GM19452 (cell line): ENCODE measurements around the gene JDP2.
"Not testable (repeated sequence)": the region's sequence is repeated elsewhere in the genome, so short reads cannot be mapped to it uniquely, and the experiment has no call there.

Source experiments
- ATAC-seq: cut with Tn5 transposase; IDR thresholded peaks from one replicate; pipeline ENCODE4 v1.9.1; 2021; ENCODE audit not compliant: unreplicated experiment

Gene JDP2

GRCh38 chr14:75427482-75428229, at the start of gene JDP2:
JDP2 (plus strand) TSS chr14:75428022; CDS start chr14:75437921, 9,899 bp downstream.
- ATAC-seq, result peak; percentile 42

GRCh38 chr14:75379246-75379929, 48.4 kb upstream of the JDP2 start:
- ATAC-seq, result no peak

- no peak for ATAC-seq
Measured at GRCh38 chr14:75379930-75380270, 47.9 kb upstream of the JDP2 start.

- ATAC-seq, result no peak
Measured at GRCh38 chr14:75380656-75381055, 47.2 kb upstream of the JDP2 start.

GRCh38 chr14:75381642-75382041, 46.2 kb upstream of the JDP2 start:
- ATAC-seq, result no peak

- not testable (repeated sequence) for ATAC-seq
Measured at GRCh38 chr14:75383219-75383618, 44.6 kb upstream of the JDP2 start.

- ATAC-seq, result no peak
Measured at GRCh38 chr14:75383721-75384120, 44.1 kb upstream of the JDP2 start.

- ATAC-seq, result no peak
Measured at GRCh38 chr14:75389679-75390078, 38.1 kb upstream of the JDP2 start.

- ATAC-seq, result no peak
Measured at GRCh38 chr14:75390183-75390582, 37.6 kb upstream of the JDP2 start.

GRCh38 chr14:75391953-75392352, 35.9 kb upstream of the JDP2 start:
- ATAC-seq, result no peak

GRCh38 chr14:75392686-75393641, 34.9 kb upstream of the JDP2 start:
- no peak for ATAC-seq

GRCh38 chr14:75393794-75394193, 34.0 kb upstream of the JDP2 start:
- no peak for ATAC-seq

GRCh38 chr14:75395862-75396261, 32.0 kb upstream of the JDP2 start:
- ATAC-seq, result no peak

- ATAC-seq, result no peak
Measured at GRCh38 chr14:75399321-75399720, 28.5 kb upstream of the JDP2 start.

GRCh38 chr14:75399843-75400775, 27.7 kb upstream of the JDP2 start:
- no peak for ATAC-seq

GRCh38 chr14:75401361-75401760, 26.5 kb upstream of the JDP2 start:
- ATAC-seq, result no peak

- no peak for ATAC-seq
Measured at GRCh38 chr14:75402867-75403413, 24.9 kb upstream of the JDP2 start.

- no peak for ATAC-seq
Measured at GRCh38 chr14:75404847-75405246, 23.0 kb upstream of the JDP2 start.

- no peak for ATAC-seq
Measured at GRCh38 chr14:75406102-75406501, 21.7 kb upstream of the JDP2 start.

GRCh38 chr14:75406856-75407255, 21.0 kb upstream of the JDP2 start:
- ATAC-seq, result no peak
